ENCODE measurements around the gene TOR4A.

TOR4A gene

DNA sequence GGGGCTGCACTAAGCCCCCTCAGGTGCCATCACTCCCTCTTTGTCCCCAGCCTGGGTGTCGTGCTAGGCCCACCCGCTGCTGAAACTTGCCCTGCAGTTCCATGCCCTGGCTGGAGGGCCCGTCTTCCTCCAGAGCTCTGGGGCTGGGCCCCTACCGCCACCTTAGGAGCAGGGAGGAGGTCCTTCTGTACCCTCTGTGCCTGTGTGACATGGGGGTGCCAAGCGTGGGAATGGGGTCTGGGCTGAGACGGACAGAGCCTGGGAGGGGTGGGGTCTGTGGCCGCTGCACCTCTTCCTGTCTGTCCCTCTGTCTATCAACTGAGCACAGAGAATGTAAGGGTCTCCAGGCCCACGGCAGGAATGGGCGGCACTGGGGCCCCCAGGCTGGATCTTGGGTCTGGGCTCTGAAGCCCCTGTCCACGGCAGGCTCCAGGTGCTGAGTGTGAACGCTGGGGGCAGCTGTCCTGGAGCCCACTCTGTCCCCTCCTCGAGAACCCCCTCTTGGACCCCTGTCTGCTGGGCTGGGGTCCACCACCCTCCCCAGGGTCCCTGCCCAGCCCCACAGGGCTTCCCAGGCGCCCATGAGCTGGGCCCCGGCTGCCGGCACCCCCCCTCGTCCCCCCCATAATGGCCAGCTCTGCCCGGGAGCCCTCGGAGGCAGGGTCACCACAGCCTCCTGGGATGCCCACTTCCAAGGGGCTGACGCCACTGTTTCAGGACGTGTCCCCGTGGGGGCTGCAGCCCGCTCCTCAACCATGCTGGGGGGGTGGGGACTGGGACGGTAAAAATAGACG lies 40.4 kb downstream of the TOR4A start:
- H3K9me3 ChIP-seq (ENCODE audit: severe bottlenecking), result no peaks in the 10 kb centered on the region
- no peaks in the 10 kb centered on the region for H3K36me3 ChIP-seq
- no peaks in the 10 kb centered on the region for H3K27me3 ChIP-seq (ENCODE audit: insufficient read depth, low read depth, severe bottlenecking)
- H3K27ac ChIP-seq, result no peak overlapping the region
- no peak overlapping the region for H3K4me3 ChIP-seq (ENCODE audit: low read depth, low read length)
- TF ChIP-seq, protein P1, sequence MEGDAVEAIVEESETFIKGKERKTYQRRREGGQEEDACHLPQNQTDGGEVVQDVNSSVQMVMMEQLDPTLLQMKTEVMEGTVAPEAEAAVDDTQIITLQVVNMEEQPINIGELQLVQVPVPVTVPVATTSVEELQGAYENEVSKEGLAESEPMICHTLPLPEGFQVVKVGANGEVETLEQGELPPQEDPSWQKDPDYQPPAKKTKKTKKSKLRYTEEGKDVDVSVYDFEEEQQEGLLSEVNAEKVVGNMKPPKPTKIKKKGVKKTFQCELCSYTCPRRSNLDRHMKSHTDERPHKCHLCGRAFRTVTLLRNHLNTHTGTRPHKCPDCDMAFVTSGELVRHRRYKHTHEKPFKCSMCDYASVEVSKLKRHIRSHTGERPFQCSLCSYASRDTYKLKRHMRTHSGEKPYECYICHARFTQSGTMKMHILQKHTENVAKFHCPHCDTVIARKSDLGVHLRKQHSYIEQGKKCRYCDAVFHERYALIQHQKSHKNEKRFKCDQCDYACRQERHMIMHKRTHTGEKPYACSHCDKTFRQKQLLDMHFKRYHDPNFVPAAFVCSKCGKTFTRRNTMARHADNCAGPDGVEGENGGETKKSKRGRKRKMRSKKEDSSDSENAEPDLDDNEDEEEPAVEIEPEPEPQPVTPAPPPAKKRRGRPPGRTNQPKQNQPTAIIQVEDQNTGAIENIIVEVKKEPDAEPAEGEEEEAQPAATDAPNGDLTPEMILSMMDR (IDR thresholded peaks at IDR 0.05; ENCODE audit: low read depth, low read length), result no peak
- DNase-seq, result no peak

DNA sequence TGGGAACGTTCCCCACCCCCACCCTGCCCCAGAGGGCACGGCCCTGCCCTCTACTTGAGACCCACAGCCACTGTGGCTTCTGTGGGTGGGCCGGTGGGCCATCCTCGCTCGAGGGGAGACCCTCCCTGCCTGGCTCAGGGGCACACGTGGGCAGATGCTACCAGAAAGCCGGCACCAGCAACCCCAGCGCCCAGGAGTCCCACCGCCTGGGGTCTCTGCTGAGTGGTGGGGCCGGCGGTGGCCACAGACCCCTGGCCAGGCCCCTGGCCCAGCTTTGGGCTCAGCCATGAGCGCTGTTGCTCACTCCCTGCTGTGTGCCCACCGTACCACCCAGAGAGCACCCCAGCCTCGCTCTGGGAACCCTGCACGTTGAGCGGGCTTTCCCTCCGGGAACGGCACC lies 41.1 kb downstream of the TOR4A start:
- no peaks in the 10 kb centered on the region for H3K27me3 ChIP-seq (ENCODE audit: insufficient read depth, low read depth, severe bottlenecking)
- H3K27ac ChIP-seq, result peak overlapping the region; percentile 39; the same call in 1 of the 2 replicates
- no peaks in the 10 kb centered on the region for H3K9me3 ChIP-seq (ENCODE audit: severe bottlenecking)
- H3K36me3 ChIP-seq, result no peaks in the 10 kb centered on the region
- TF ChIP-seq, protein P1 (IDR thresholded peaks at IDR 0.05; ENCODE audit: low read depth, low read length), result no peak
- H3K4me3 ChIP-seq (ENCODE audit: low read depth, low read length), result no peak overlapping the region
- DNase-seq, result no peak

DNA sequence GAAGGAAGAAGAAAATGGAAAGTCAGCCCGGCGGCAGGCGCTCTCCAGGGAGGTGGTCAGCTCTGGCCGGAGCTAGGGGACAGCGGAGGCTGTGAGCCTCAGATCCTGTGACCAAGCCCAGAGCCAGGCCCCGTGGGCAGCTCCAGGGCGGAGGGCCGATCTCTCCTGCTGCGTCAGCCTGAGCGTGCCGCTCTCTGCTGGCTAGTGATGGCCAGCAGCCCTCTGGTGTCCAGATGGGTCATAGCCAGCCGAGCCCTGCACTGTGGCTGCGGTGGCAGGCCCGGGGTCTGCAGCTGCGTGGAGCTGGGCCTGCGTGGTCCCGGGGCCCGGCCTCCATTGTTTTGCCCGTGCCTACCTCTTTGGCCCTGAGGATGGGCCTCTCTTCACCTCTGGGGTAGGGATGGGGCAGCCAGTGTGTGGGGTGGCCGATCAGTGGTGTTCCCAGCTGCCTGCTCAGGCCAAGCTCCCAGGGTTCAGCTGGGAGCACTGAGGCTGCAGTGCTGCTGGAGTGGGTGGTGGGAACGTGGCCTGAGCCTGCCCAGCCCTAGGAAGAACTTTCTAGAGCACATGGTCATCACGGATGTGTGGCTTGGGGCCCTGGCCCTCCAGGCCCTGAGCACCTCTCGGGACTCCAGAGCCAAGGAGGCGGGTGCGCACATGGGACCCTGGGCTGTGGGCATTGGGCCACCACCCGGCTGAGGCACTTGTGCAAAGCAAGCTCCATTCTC lies 41.6 kb downstream of the TOR4A start:
- TF ChIP-seq, protein P1 (IDR thresholded peaks at IDR 0.05; ENCODE audit: low read depth, low read length), result peak; percentile 86
- no peaks in the 10 kb centered on the region for H3K27me3 ChIP-seq (ENCODE audit: insufficient read depth, low read depth, severe bottlenecking)
- no peaks in the 10 kb centered on the region for H3K9me3 ChIP-seq (ENCODE audit: severe bottlenecking)
- no peak overlapping the region for H3K4me3 ChIP-seq (ENCODE audit: low read depth, low read length)
- peak; percentile 82 for DNase-seq
- H3K36me3 ChIP-seq, result no peaks in the 10 kb centered on the region
- H3K27ac ChIP-seq, result peak overlapping the region; percentile 39; the same call in 1 of the 2 replicates

DNA sequence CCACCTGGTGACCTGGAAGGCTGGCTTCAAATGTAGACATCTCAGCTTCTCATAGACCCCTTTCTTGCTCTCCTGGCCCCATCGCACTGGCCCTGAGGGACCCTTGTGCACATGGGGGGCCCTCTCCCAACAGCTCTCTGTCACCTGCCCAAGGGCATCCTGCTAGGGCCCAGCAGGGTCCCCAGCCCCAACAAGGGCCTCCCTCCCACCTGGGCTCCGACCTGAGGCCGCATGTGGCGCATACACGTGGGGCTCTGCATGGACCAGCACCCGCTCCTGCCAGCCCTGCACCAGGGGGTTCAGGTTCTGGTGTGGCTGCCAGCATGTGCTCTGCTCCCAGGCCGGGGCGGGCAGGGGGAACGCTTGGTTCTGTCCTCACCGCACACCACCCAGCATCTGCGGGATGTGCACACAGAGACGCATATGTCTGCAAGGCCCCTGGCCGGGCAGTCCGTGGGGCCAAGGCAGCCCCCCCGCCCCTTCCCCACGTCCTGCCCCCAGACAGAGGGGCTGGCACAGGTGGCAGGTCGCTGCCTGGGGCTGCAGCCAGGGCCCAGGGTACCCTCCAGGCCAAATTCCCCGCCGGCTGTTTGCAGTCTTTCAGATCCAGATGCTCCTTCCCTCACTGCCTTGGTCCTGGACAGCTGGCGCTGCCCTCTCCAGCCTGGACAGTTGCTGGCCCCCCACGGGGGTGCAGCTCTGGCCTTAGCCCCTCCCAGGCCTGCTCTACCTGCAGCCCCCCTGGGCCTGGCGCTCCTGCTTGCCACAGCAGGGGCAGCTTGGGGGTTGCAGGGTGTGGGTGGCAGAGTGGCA lies 42.4 kb downstream of the TOR4A start:
- TF ChIP-seq, protein P1 (IDR thresholded peaks at IDR 0.05; ENCODE audit: low read depth, low read length), result no peak
- no peak overlapping the region for H3K27ac ChIP-seq
- DNase-seq, result no peak
- no peak overlapping the region for H3K4me3 ChIP-seq (ENCODE audit: low read depth, low read length)
- no peaks in the 10 kb centered on the region for H3K9me3 ChIP-seq (ENCODE audit: severe bottlenecking)
- H3K27me3 ChIP-seq (ENCODE audit: insufficient read depth, low read depth, severe bottlenecking), result no peaks in the 10 kb centered on the region
- H3K36me3 ChIP-seq, result no peaks in the 10 kb centered on the region

DNA sequence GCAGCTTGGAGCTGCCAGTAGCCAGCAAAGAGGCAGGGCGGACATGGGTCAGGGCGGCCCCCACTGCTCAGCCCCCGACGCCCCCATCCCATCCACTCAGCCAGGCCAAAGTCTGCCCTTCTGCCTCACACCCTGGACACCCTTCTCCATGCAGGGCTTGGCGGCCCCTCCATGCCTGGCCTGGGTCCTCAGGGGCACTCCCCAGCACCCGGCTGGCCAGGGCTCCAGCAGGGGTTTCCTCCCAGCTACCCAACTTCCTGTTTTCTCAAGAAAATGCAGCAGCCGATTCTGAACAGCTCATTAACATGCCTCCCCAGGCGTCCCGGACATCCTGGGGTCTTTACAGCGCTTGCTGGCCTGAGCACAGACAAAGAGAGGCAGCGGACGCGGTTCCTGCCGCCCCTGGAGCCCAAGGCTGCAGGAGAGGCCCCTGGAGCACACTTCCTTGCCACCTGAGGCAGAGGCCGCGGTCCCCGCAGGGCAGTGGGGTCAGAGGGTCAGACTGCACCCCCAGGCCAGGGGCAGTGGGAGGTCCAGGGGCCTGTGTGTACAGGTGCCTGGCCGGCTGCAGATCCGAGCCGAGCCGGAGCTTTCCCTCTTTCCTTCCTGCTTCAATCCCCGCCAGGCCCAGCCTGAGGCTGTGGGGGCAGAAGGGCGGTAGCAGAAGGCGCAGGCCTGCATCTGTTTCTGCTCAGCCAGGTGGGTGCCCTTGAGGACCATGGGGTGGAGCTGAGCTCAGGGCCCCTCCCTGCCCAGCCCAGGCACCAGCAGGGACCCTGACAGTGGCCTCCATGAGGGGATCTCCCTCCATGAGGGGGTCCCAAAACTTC lies 43.2 kb downstream of the TOR4A start:
- H3K27me3 ChIP-seq (ENCODE audit: insufficient read depth, low read depth, severe bottlenecking), result no peaks in the 10 kb centered on the region
- no peak for DNase-seq
- H3K36me3 ChIP-seq, result no peaks in the 10 kb centered on the region
- TF ChIP-seq, protein P1 (IDR thresholded peaks at IDR 0.05; ENCODE audit: low read depth, low read length), result no peak
- H3K9me3 ChIP-seq (ENCODE audit: severe bottlenecking), result no peaks in the 10 kb centered on the region
- H3K4me3 ChIP-seq (ENCODE audit: low read depth, low read length), result no peak overlapping the region
- H3K27ac ChIP-seq, result no peak overlapping the region

Measured in WERI-Rb-1 (cell line).